Measurements from ENCODE around the gene TFPI. TPM values are rescaled to one million over a fixed set of nuclear protein-coding genes. Genes with fewer than 3 reads are reported as not detected.

Gene TFPI
- total RNA-seq, 2 donors from 2014 or later = 33.0 to 34.3 TPM

GRCh38 chr2:187550857-187551256 lies 3.4 kb downstream of the TFPI start:
- Mint-ChIP-seq H3K4me3 (no peak overlapping the region), H3K27ac (no peak overlapping the region)

GRCh38 chr2:187549951-187550555 lies 4.2 kb downstream of the TFPI start:
- no peak overlapping the region for H3K9ac ChIP-seq (ENCODE audit: extremely low read depth, low read length, poor library complexity, severe bottlenecking)
- no peaks in the 10 kb centered on the region for H3K9me3 Mint-ChIP-seq
- no peak overlapping the region for H3K27ac Mint-ChIP-seq
- WGBS, 2 experiments (ENCODE audit: insufficient coverage in 1 of 2, insufficient read length in 1 of 2) = 93 to 96% methylated on average over 3 of the region's 3 CpGs
- no peaks in the 10 kb centered on the region for H3K27me3 ChIP-seq (ENCODE audit: control insufficient read depth, insufficient read depth, low read length, poor library complexity, severe bottlenecking)
- H3K27me3 Mint-ChIP-seq (ENCODE audit: insufficient read depth) = no peaks in the 10 kb centered on the region
- H3K4me1 ChIP-seq (ENCODE audit: control insufficient read depth, insufficient read depth, low read length) = peaks cover 15% of the 10 kb centered on the region
- H3K36me3 ChIP-seq (ENCODE audit: control insufficient read depth, insufficient read depth, low read length) = no peaks in the 10 kb centered on the region
- H3K4me1 Mint-ChIP-seq = peaks cover 45% of the 10 kb centered on the region
- DNase-seq = no peak
- no peak overlapping the region for H3K4me3 Mint-ChIP-seq
- H3K4me3 ChIP-seq (ENCODE audit: low read length) = no peak overlapping the region
- no peak for TF ChIP-seq CTCF (conservative IDR thresholded peaks at IDR 0.05)
- H3K9me3 ChIP-seq (ENCODE audit: control insufficient read depth, low read length) = no peaks in the 10 kb centered on the region
- peaks cover 7% of the 10 kb centered on the region for H3K36me3 Mint-ChIP-seq (ENCODE audit: low read depth)
- H3K27ac ChIP-seq (ENCODE audit: low read depth, low read length) = no peak overlapping the region

More at GRCh38 chr2:187550857-187551256, 3.4 kb downstream of the TFPI start:
- Mint-ChIP-seq H3K27me3 (ENCODE audit: insufficient read depth) (no peaks in the 10 kb centered on the region), H3K9me3 (peaks cover 7% of the 10 kb centered on the region), H3K4me1 (peaks cover 44% of the 10 kb centered on the region), H3K36me3 (ENCODE audit: low read depth) (peaks cover 13% of the 10 kb centered on the region)
- Histone ChIP-seq H3K4me1 (ENCODE audit: control insufficient read depth, insufficient read depth, low read length) (peaks cover 15% of the 10 kb centered on the region), H3K4me3 (ENCODE audit: low read length) (no peak overlapping the region), H3K27ac (ENCODE audit: low read depth, low read length) (no peak overlapping the region), H3K9me3 (ENCODE audit: control insufficient read depth, low read length) (peaks cover 5% of the 10 kb centered on the region), H3K36me3 (ENCODE audit: control insufficient read depth, insufficient read depth, low read length) (no peaks in the 10 kb centered on the region), H3K9ac (ENCODE audit: extremely low read depth, low read length, poor library complexity, severe bottlenecking) (no peak overlapping the region), H3K27me3 (ENCODE audit: control insufficient read depth, insufficient read depth, low read length, poor library complexity, severe bottlenecking) (no peaks in the 10 kb centered on the region)
- TF ChIP-seq CTCF (conservative IDR thresholded peaks at IDR 0.05) = no peak
- no peak for DNase-seq
- WGBS, 2 experiments (ENCODE audit: insufficient coverage in 1 of 2, insufficient read length in 1 of 2) = 100% methylated on average over 1 of the region's 1 CpG; no CpG with 5 or more reads in 1 of the 2 experiments

- no peak for DNase-seq
- H3K27me3 Mint-ChIP-seq (ENCODE audit: insufficient read depth) = no peaks in the 10 kb centered on the region
- H3K4me1 ChIP-seq (ENCODE audit: control insufficient read depth, insufficient read depth, low read length) = peaks cover 10% of the 10 kb centered on the region
- peaks cover 7% of the 10 kb centered on the region for H3K36me3 Mint-ChIP-seq (ENCODE audit: low read depth)
- no peak overlapping the region for H3K4me3 ChIP-seq (ENCODE audit: low read length)
- H3K9ac ChIP-seq (ENCODE audit: extremely low read depth, low read length, poor library complexity, severe bottlenecking) = no peak overlapping the region
- no peaks in the 10 kb centered on the region for H3K9me3 ChIP-seq (ENCODE audit: control insufficient read depth, low read length)
- TF ChIP-seq CTCF (conservative IDR thresholded peaks at IDR 0.05) = no peak
- no peaks in the 10 kb centered on the region for H3K27me3 ChIP-seq (ENCODE audit: control insufficient read depth, insufficient read depth, low read length, poor library complexity, severe bottlenecking)
- H3K36me3 ChIP-seq (ENCODE audit: control insufficient read depth, insufficient read depth, low read length) = no peaks in the 10 kb centered on the region
- H3K27ac ChIP-seq (ENCODE audit: low read depth, low read length) = no peak overlapping the region
- no peaks in the 10 kb centered on the region for H3K9me3 Mint-ChIP-seq
- H3K4me3 Mint-ChIP-seq = no peak overlapping the region
- H3K4me1 Mint-ChIP-seq = peaks cover 38% of the 10 kb centered on the region
- no peak overlapping the region for H3K27ac Mint-ChIP-seq
Measured at GRCh38 chr2:187549193-187549592, 5.0 kb downstream of the TFPI start.
